Germinal center (tissue), 1 donor: ENCODE results near the gene FAP.

Experiments
- DNase-seq: peaks from one replicate; pipeline ENCODE4 v3.0.0; 2012; ENCODE audit warnings: mixed read lengths, low spot score

The FAP gene

DNA sequence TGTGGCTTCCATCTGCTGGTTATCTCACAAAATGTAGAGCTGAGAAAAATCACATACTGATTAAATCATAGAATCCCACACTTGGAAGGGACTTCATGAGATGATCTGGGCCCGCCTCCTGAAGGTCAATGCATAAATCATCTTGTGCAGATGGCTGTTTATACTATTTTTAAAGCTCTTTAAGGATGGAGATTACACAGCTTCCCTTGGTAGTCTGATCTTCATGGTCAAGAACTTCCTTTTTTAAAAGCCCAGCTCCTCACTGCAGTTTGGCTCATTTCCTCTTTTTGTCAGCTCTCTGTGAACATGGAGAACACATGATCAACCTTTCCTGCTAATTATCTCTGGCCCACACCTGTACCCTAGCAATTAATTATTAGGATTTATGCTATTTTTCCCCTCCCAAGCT is 117.1 kb downstream of the FAP start:
- peak; percentile 36 for DNase-seq

DNA sequence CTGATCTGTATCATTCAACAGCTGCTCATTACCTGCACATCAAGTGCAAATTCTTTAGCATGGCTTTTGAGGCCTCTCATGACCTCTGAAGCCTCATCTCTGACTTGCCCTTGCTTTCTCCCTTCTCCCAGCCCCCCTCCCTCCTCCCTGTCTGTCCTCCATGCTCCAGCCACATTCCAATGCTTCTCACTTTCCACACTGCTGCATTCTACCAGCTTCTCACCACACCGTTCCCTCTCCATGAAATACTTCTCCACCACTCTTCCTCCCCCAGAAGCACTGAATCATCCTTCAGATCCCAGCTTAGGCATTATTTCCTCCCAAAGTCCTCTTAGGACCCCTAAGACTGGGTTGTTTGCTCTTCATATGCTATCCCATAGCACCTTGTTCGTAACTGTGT is 118.1 kb downstream of the FAP start:
- no peak for DNase-seq

DNA sequence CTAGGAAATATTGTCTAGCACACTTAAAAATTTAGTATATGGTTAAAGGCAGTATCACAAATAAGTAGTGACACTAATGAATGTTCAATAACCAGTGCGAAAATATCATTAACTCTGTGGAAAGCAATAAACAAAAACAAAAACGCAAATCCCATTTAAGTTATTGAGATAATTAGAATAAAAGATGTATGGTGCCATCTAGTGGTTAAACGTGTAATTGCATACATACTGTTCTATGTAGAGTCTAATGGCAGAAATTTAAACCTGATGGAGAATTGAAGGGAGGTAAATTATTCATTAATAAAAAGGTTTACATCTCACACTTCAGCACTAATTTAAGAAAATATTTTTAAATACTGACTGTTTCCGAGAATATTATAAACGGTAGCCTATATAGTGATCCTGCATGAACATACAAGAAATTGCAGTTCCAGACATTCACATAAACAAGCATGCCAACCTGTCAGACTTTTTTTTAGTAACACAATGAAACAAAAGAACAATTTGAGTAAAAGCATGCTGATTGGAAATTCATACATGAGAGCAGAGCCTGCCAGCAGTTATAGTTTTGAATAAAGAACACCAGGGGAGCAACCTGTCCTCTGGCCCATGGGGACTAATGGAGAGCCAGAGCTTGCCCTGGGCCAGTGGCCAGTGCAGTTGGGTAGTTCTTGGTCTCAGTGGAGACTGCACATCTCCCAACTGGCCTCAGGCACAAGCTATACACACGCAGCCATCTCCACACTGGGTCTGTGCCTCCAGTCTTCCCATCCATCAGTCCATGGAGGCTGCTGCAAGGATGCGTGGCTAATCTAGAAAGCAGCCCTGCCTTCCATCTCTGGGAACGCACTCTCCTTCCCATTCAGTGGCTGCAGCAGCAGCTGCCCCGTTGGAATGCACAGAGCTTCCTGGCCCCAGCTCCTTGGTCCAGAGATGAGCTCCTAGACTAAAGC is 119.2 kb downstream of the FAP start:
- DNase-seq = peak; percentile 34
